HG03159 (cell line): ENCODE measurements around the gene EPHB4.
"Not testable (repeated sequence)": the region's sequence is repeated elsewhere in the genome, so short reads cannot be mapped to it uniquely, and the experiment has no call there.

Experiments
- ATAC-seq: cut with Tn5 transposase; IDR thresholded peaks from one replicate; pipeline ENCODE4 v1.9.1; 2021; ENCODE audit warnings: mild to moderate bottlenecking, moderate library complexity; ENCODE audit not compliant: unreplicated experiment

EPHB4 gene

GRCh38 chr7:100822236-100823139 lies 4.8 kb downstream of the EPHB4 start:
- no peak for ATAC-seq

- no peak for ATAC-seq
Observed at GRCh38 chr7:100819586-100819985, 7.7 kb downstream of the EPHB4 start.

DNA sequence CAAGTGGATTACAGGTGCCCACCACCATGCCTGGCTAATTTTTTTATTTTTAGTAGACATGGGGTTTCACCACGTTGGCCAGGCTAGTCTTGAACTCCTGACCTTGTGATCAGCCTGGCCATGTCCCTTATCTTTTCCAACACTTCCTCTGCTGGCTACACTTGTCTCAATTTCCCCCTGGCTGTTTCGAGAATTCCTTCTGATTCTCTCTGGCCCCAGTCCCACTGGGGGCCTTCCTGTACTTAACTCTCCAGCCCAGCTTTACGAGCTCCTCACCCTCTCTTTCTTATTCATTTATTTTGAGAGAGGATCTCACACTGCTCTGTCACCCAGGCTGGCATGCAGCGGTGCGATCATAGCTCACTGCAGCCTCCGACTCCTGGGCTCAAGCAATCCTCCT lies 8.5 kb downstream of the EPHB4 start:
- ATAC-seq = no peak

- ATAC-seq = no peak
Observed at GRCh38 chr7:100818366-100818765, 9.0 kb downstream of the EPHB4 start.

GRCh38 chr7:100817097-100817496 lies 10.2 kb downstream of the EPHB4 start:
- no peak for ATAC-seq

- not testable (repeated sequence) for ATAC-seq
Observed at GRCh38 chr7:100816515-100816914, 10.8 kb downstream of the EPHB4 start.

- ATAC-seq = no peak
Observed at GRCh38 chr7:100812729-100813128, 14.6 kb downstream of the EPHB4 start.

DNA sequence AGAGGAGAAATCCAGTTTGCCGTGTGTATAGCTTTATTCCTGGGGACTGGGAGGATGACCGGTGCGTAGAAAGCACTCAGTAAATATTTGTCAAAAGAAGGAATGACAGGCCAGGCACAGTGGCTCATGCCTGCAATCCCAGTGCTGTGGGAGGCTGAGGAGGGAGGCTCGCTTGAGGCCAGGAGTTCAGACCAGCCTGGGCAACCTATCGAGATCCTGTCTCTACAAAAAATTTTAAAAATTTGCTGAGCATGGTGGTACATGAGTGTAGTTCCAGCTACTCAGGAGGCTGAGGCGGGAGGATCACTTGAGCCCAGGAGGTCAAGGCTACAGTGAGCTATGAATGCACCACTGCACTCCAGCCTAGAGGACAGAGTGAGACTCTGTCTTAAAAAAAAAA lies 15.8 kb downstream of the EPHB4 start:
- no peak for ATAC-seq

DNA sequence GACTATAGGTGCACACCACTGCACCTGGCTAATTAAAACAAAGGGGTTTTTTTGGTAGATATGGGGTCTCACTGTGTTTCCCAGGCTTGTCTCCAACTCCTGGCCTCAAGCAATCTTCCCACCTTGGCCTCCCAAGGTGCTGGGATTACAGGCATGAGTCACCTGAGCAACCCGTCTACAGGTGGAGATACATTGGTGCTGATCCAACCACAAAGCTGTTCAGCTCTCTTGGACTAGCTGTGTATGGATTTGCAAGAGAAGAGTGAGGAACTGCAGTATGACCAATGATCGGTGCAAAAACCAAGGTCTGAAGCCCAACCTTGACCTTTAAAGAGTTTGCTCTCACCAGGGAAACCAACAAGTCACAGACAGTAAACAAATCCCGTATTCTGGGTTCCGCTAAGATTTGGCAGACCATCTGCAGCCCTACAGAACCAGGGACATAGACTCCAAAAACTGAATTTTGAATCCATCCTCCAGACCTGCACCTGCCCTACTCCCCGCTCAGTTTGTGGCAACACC lies 18.9 kb downstream of the EPHB4 start:
- no peak for ATAC-seq

- not testable (repeated sequence) for ATAC-seq
Observed at GRCh38 chr7:100806883-100807282, 20.4 kb downstream of the EPHB4 start.

DNA sequence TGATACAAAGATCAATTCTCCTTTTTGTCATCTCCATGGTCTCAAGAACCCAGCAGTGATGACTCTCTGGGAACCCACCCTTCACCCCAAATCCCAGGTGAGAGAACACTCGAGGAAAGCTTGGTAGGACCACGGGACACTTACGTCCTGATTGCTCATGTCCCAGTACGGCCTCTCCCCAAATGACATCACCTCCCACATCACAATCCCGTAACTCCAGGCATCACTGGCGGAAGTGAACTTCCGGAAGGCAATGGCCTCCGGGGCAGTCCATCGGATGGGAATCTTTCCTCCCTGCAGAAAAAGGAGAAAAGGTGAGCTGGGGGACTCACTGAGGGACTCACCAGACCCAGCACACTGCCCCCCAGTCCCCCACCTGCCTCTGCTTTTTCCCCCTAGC lies 21.0 kb downstream of the EPHB4 start:
- ATAC-seq = no peak

DNA sequence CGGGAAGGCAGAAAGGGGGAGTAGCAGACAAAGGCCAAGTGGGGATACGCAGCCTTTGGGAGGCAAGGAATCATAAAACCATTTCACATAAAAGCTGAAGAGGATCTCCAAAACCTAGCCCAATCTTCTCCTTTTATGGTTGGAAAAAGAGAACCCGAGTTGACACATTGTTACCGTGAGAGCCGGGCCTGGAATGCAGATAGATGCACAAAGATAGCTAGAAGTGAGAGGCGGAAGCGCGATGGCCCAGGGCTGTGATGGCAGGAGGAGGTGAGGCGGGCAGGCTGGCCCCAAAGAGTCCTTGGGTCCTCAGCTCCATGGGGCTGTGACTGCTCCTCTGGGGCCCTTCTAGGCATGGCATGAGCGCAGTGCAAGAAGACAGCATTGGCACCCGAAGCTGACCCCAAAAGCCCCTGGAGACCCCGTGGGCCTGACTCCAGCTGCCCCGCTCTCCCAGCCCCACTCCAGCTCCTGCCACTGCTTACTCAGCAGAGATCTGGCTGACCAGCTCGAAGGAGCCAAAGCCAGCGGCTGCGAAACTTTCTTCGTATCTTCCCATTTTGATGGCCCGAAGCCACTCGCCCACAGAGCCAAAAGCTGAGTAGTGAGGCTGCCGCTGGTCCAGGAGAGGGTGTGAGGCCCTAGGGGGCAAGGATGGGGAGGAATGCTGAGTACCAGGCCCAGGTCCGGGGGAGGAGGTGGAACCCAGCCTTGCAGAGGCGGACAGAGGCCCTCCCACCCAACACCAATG lies 22.5 kb downstream of the EPHB4 start:
- ATAC-seq = no peak

GRCh38 chr7:100803398-100804161 lies 23.7 kb downstream of the EPHB4 start:
- peak; percentile 91 for ATAC-seq

- ATAC-seq = no peak
Observed at GRCh38 chr7:100802951-100803350, 24.4 kb downstream of the EPHB4 start.

GRCh38 chr7:100801833-100802568 lies 25.3 kb downstream of the EPHB4 start:
- ATAC-seq = no peak

DNA sequence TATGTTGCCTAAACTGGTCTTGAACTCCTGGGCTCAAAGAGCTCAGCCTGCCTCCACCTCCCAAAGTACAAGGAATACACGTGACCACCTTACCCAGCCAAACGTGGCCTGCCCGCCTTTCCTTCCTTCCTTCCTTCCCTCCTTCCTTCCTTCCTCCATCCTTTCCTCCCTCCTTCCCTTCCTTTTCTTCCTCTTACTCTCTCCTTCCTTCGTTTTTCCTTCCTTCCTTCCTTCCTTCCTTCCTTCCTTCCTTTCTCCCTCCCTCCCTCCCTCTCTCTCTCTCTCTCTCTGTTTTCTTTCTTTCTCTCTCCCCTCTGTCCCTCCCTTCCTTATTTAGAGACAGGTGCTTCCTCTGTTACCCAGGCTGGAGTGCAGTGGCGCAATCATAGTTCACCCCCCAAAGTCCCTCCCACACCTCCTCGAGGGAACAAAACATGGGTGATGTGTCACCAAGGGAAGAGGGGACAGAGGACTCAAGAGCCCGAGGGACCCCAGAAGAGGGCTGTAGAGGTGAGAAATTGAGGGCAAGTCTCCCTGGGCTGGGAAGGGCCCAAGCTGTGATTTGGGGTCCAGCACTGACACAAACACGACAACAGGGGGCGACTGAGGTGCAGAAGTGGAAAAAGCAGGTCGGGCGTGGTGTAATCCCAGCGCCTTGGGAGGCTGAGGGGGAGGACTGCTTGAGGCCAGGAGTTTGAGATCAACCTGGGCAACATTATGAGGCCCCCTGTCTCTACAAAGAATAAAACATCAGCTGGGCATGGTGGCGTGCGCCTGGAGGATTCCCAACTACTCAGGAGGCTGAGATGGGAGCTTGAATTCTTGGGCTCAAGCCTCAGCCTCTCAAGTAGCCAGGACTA lies 28.1 kb downstream of the EPHB4 start:
- no peak for ATAC-seq

GRCh38 chr7:100794741-100795140 lies 32.6 kb downstream of the EPHB4 start:
- ATAC-seq = no peak

- ATAC-seq = no peak
Observed at GRCh38 chr7:100793806-100794660, 33.3 kb downstream of the EPHB4 start.
